KMS-11 (cell line): ENCODE measurements around the gene MAPK9.

Experiments used
- H2AFZ ChIP-seq: fragments of 200-600 bp; sonication (generic); 2 replicates; pipeline ENCODE4 v1.6.1; 2016; ENCODE audit warnings: antibody characterized with exemption, mixed run types, low read depth
- H3K27ac ChIP-seq: fragments of 200-600 bp; sonication (generic); 2 replicates; pipeline ENCODE4 v1.6.1; 2016; ENCODE audit warnings: mild to moderate bottlenecking, mixed run types
- H3K27me3 ChIP-seq: fragments of 200-600 bp; sonication (generic); 2 replicates; pipeline ENCODE4 v1.6.1; 2017; ENCODE audit warnings: mild to moderate bottlenecking, low read depth, mixed run types, moderate library complexity; ENCODE audit not compliant: insufficient read depth
- H3K36me3 ChIP-seq: fragments of 200-600 bp; sonication (generic); 2 replicates; pipeline ENCODE4 v1.6.1; 2017; ENCODE audit warnings: mild to moderate bottlenecking, mixed run types; ENCODE audit not compliant: insufficient read depth
- H3K4me1 ChIP-seq: fragments of 200-600 bp; sonication (generic); 2 replicates; pipeline ENCODE4 v1.6.1; 2016; ENCODE audit warnings: mild to moderate bottlenecking, low read depth, mixed run types; ENCODE audit not compliant: poor library complexity, severe bottlenecking
- H3K4me2 ChIP-seq: fragments of 200-600 bp; sonication (generic); 2 replicates; pipeline ENCODE4 v1.7.0; 2016; ENCODE audit warnings: mild to moderate bottlenecking, mixed run types
- H3K4me3 ChIP-seq: fragments of 200-600 bp; sonication (generic); IDR thresholded peaks from 2 replicates; pipeline ENCODE4 v1.6.1; 2017; ENCODE audit warnings: low read depth, low read length, mixed read lengths; ENCODE audit not compliant: insufficient read depth
- H3K79me2 ChIP-seq: fragments of 200-600 bp; sonication (generic); 2 replicates; pipeline ENCODE4 v1.6.1; 2016; ENCODE audit warnings: low read depth, mixed run types; ENCODE audit not compliant: insufficient read depth
- H3K9ac ChIP-seq: fragments of 200-600 bp; sonication (generic); 2 replicates; pipeline ENCODE4 v1.6.1; 2016; ENCODE audit warnings: mild to moderate bottlenecking, mixed run types
- H4K20me1 ChIP-seq: fragments of 200-600 bp; sonication (generic); 2 replicates; pipeline ENCODE4 v1.6.1; 2016; ENCODE audit warnings: mild to moderate bottlenecking, mixed run types; ENCODE audit not compliant: insufficient read depth
- CTCF ChIP-seq: fragments of 200-600 bp; sonication (generic); conservative IDR thresholded peaks from 2 replicates; pipeline ENCODE4 v1.6.1; 2017; ENCODE audit warnings: low read depth, mild to moderate bottlenecking, antibody characterized with exemption, low read length, moderate library complexity, mixed read lengths

MAPK9 gene

DNA sequence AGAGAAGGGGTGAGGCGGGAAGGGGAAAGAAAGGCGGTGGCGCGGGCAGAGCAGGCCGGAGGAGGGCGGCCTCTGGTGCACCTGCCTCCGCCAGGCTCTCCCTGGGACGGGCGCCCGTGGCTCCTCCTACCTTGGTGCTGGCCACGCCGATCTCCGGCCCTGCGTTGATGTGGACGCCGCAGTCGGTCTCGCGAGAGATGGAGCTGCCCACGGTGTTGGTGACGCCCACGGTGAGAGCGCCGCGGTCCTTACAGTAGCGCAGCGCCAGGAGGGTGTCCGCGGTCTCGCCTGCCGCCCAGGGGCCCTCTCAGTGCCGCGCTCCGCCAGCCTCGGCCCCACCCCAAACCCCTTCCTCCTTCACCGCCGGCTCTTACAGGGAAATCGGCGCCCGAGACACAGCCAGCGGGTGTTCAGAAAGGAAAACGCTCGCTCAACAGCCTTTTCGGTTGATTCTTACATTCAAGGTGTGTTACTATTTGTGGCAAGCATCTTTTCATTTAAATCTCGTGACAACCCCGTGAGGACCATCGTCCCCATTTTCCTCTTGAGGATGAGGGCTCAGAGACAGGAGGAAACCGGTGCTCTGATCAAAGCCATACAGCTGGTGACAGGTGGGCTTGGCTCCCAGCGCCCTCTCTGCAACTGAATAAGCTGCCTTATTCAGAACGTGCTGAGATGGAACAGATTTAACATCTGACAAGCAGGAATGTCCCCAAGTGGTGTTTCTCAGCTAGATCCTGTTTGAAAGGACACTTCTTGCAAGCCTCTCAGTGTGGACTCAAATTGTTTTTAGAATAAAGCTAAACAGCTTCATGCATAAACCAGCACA lies 22.0 kb upstream of the MAPK9 start:
- H4K20me1 ChIP-seq: no peaks in the 10 kb centered on the region
- no peak overlapping the region for H3K9ac ChIP-seq
- H2AFZ ChIP-seq: no peak overlapping the region
- H3K4me1 ChIP-seq: no peaks in the 10 kb centered on the region
- no peaks in the 10 kb centered on the region for H3K36me3 ChIP-seq
- no peaks in the 10 kb centered on the region for H3K79me2 ChIP-seq
- H3K27ac ChIP-seq: no peak overlapping the region
- no peak overlapping the region for H3K4me3 ChIP-seq
- no peaks in the 10 kb centered on the region for H3K27me3 ChIP-seq
- no peak overlapping the region for H3K4me2 ChIP-seq
- TF ChIP-seq CTCF: no peak

DNA sequence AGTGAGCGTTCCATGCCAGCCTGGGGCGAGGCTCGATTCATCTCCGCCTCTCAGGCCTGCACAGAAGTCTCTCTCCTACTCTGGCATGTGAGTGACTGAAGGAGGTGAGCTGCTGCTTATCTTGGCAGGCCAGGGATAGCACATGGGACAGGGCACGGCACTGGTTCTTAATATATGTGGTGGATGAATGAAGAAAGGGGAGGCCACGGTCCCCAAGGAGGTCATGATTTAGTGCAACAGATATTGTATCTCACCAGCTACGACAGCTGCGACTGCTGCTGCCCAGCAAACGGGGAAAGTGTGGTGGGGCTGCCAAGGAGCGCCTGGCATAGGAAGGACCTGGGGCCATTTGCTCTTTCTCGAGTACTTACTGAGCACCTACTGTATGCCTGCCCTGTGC lies 19.3 kb upstream of the MAPK9 start:
- Histone ChIP-seq H3K79me2 (no peaks in the 10 kb centered on the region), H3K27ac (no peak overlapping the region), H3K36me3 (no peaks in the 10 kb centered on the region), H4K20me1 (no peaks in the 10 kb centered on the region), H3K4me1 (no peaks in the 10 kb centered on the region), H3K9ac (no peak overlapping the region), H3K4me2 (no peak overlapping the region), H2AFZ (no peak overlapping the region), H3K27me3 (no peaks in the 10 kb centered on the region), H3K4me3 (no peak overlapping the region)
- TF ChIP-seq CTCF: no peak

DNA sequence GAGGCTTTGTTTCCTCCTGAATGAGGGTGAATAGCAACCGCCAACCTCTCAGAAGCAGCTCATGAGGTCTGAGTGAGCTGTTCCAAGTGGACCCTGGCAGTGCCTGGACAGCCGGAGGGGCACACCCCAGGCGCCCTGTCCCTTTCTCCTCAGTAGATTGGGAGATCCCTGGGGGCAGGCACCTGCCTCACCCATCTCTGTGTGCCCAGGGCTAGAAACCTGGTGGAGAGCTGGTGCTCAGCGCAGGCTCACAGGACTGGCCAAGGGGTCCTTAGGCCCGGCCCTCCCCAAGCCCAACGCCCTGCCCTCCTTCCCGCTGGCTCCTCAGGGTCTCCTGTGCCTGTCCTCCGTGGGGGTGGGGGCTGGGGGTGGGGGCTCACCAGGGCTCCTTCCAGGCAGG lies 14.9 kb upstream of the MAPK9 start:
- H4K20me1 ChIP-seq: no peaks in the 10 kb centered on the region
- no peak for TF ChIP-seq CTCF
- no peaks in the 10 kb centered on the region for H3K79me2 ChIP-seq
- no peaks in the 10 kb centered on the region for H3K4me1 ChIP-seq
- H3K9ac ChIP-seq: no peak overlapping the region
- H3K36me3 ChIP-seq: no peaks in the 10 kb centered on the region
- H3K4me2 ChIP-seq: no peak overlapping the region
- H2AFZ ChIP-seq: no peak overlapping the region
- H3K27ac ChIP-seq: no peak overlapping the region
- H3K4me3 ChIP-seq: no peak overlapping the region
- no peaks in the 10 kb centered on the region for H3K27me3 ChIP-seq

- Histone ChIP-seq H3K9ac (no peak overlapping the region), H3K4me2 (no peak overlapping the region), H3K79me2 (no peaks in the 10 kb centered on the region), H3K4me1 (no peaks in the 10 kb centered on the region), H3K36me3 (no peaks in the 10 kb centered on the region), H3K27me3 (no peaks in the 10 kb centered on the region), H2AFZ (no peak overlapping the region), H4K20me1 (no peaks in the 10 kb centered on the region), H3K4me3 (no peak overlapping the region), H3K27ac (no peak overlapping the region)
- TF ChIP-seq CTCF: no peak
These were observed 13.6 kb upstream of the MAPK9 start for GRCh38 chr5:180305481-180305880.
